ENCODE results near the gene EXOC3L2. TPM values are rescaled to one million over a fixed set of nuclear protein-coding genes. Genes with fewer than 3 reads are reported as not detected.

The EXOC3L2 gene
- total RNA-seq, 2 donors from 2014 or later = 1.9 to 2.6 TPM

GRCh38 chr19:45170146-45171106 lies 74.8 kb downstream of the EXOC3L2 start:
- DNase-seq = no peak
- intact Hi-C loops (cut with DNase I) = no loop called here
- ATAC-seq = no peak

- DNase-seq (no peak), ATAC-seq (no peak)
- intact Hi-C loops (cut with DNase I) = no loop called here
Observed at GRCh38 chr19:45169602-45170001, 75.6 kb downstream of the EXOC3L2 start.

- ATAC-seq (no peak), DNase-seq (no peak)
- intact Hi-C loops (cut with DNase I) = no loop called here
Observed at GRCh38 chr19:45168767-45169351, 76.3 kb downstream of the EXOC3L2 start.

- DNase-seq (no peak), ATAC-seq (no peak)
- intact Hi-C loops (cut with DNase I) = no loop called here
Observed at GRCh38 chr19:45166723-45167252, 78.4 kb downstream of the EXOC3L2 start.

- ATAC-seq (peak; percentile 69 to 87), DNase-seq (peak; percentile 78)
- intact Hi-C loops (cut with DNase I) = no loop called here
Observed at GRCh38 chr19:45164577-45165335, 80.5 kb downstream of the EXOC3L2 start.

- ATAC-seq (no peak), DNase-seq (no peak)
- intact Hi-C loops (cut with DNase I) = no loop called here
Observed at GRCh38 chr19:45163751-45164460, 81.3 kb downstream of the EXOC3L2 start.

GRCh38 chr19:45163156-45163555 lies 82.1 kb downstream of the EXOC3L2 start:
- intact Hi-C loops (cut with DNase I) = no loop called here
- ATAC-seq (no peak), DNase-seq (no peak)

GRCh38 chr19:45162608-45163143 lies 82.5 kb downstream of the EXOC3L2 start:
- intact Hi-C loops (cut with DNase I) = no loop called here
- no peak for DNase-seq
- no peak for ATAC-seq

Other genes with a start within 250 kb of the EXOC3L2 start
- gene RELB, start 243.9 kb downstream of the EXOC3L2 start, total RNA-seq = 10 to 100 TPM in 1 of 2 donors, 1 to 10 TPM in 1; 4.4 to 10.7 TPM
- gene CLASRP, start 206.4 kb downstream of the EXOC3L2 start, total RNA-seq = 10 to 100 TPM; 34.0 to 47.7 TPM
- under 1 TPM; 0.44 to 0.73 TPM for gene ZNF296, start 168.9 kb downstream of the EXOC3L2 start, total RNA-seq
- 10 to 100 TPM; 13.9 to 14.1 TPM for gene GEMIN7, start 166.1 kb downstream of the EXOC3L2 start, total RNA-seq
- gene PPP1R37, start 152.2 kb downstream of the EXOC3L2 start, total RNA-seq = 10 to 100 TPM; 19.4 to 21.4 TPM
- under 1 TPM in 1 of 2 donors, not detected in 1; 0.05 TPM for gene NKPD1, start 84.4 kb downstream of the EXOC3L2 start, total RNA-seq
- gene TRAPPC6A, start 67.2 kb downstream of the EXOC3L2 start, total RNA-seq = 10 to 100 TPM; 13.6 to 14.3 TPM
- gene BLOC1S3, start 66.6 kb downstream of the EXOC3L2 start, total RNA-seq = 1 to 10 TPM; 6.1 to 7.0 TPM
- gene MARK4, start 5.9 kb upstream of the EXOC3L2 start, total RNA-seq = 10 to 100 TPM; 30.2 to 38.8 TPM
- gene CKM, start 77.5 kb upstream of the EXOC3L2 start, total RNA-seq = 1,000 to 10,000 TPM; 3,072 to 3,213 TPM
- gene KLC3, start 95.3 kb upstream of the EXOC3L2 start, total RNA-seq = under 1 TPM; 0.21 to 0.24 TPM
- 10 to 100 TPM; 12.7 to 13.0 TPM for gene ERCC2, start 125.2 kb upstream of the EXOC3L2 start, total RNA-seq
- 100 to 1,000 TPM; 123 to 143 TPM for gene PPP1R13L, start 159.7 kb upstream of the EXOC3L2 start, total RNA-seq
- gene POLR1G, start 161.2 kb upstream of the EXOC3L2 start, total RNA-seq = 1 to 10 TPM; 4.6 to 5.5 TPM
- gene ERCC1, start 178.5 kb upstream of the EXOC3L2 start, total RNA-seq = 100 to 1,000 TPM; 105 to 140 TPM
- gene FOSB, start 222.6 kb upstream of the EXOC3L2 start, total RNA-seq = 1 to 10 TPM; 1.5 to 5.5 TPM

Measured in left cardiac atrium (tissue), 4 donors.